ENCODE data around the gene C17orf67. TPM values are rescaled to one million over a fixed set of nuclear protein-coding genes. Genes with fewer than 3 reads are reported as not detected.

Gene C17orf67
- total and polyA plus RNA-seq, 10 of the 15 experiments (the other 5 are each of a cell fraction or from before 2014, with no cell fraction given): 0.24 to 3.3 (median 0.89) TPM

- Histone ChIP-seq H2AFZ (ENCODE audit: control insufficient read depth, low read depth, low read length) (no peak overlapping the region), H3K9ac (ENCODE audit: control insufficient read depth, insufficient read depth, low read length) (no peak overlapping the region), H3K27ac (ENCODE audit: control insufficient read depth, insufficient read depth) (no peak overlapping the region), H3K4me1 (ENCODE audit: control insufficient read depth, insufficient read depth, low read length) (no peaks in the 10 kb centered on the region), H3K9me3 (replicated peaks; ENCODE audit: control insufficient read depth, insufficient read depth, low read length) (no peaks in the 10 kb centered on the region), H3K36me3 (ENCODE audit: control insufficient read depth in 2 of 2, insufficient read depth in 2 of 2, low read length in 1 of 2) (no peaks in the 10 kb centered on the region), H3K79me2 (ENCODE audit: control insufficient read depth, insufficient read depth, low read length) (no peaks in the 10 kb centered on the region), H4K20me1 (ENCODE audit: control insufficient read depth, insufficient read depth) (no peaks in the 10 kb centered on the region), H3K4me3 (no peak overlapping the region), H3K27me3 (replicated peaks in 1 of 2; ENCODE audit: control insufficient read depth in 2 of 2, insufficient read depth in 2 of 2, low read length in 1 of 2) (no peaks in the 10 kb centered on the region; a peak in 1 of 4 replicates), H3K4me2 (ENCODE audit: control insufficient read depth, insufficient read depth) (no peak overlapping the region)
- intact Hi-C loops (cut with micrococcal nuclease; ENCODE audit: unreplicated experiment): no loop called here
- no peak for TF ChIP-seq E4F1 (IDR thresholded peaks at IDR 0.05; ENCODE audit: borderline replicate concordance, partially characterized antibody)
- no TSS peak for BruUV-seq (replicated peaks)
- FAIRE-seq: no peak
- no peak for ATAC-seq
- RAD21 ChIA-PET (ENCODE audit: unreplicated experiment): no interaction called here
- in situ Hi-C loops (cut with MboI): no loop called here
- CTCF ChIA-PET: no interaction called here
- DNase-seq (ENCODE audit: low read depth, low spot score): no peak
- 81% methylated on average over 4 of the region's 4 CpGs for WGBS (ENCODE audit: insufficient coverage, insufficient replicate concordance, low lambda C conversion rate, missing lambda C conversion rate)
- SMC1A ChIA-PET (ENCODE audit: uncharacterized antibody, unreplicated experiment): interaction anchor here (1.1 kb wide), 1 partner anchor 18 kb away, joined by 3 read pairs; no protein-coding TSS in a partner anchor
- POLR2A ChIA-PET: no interaction called here
Observed at GRCh38 chr17:56801459-56802178, 32.1 kb downstream of the C17orf67 start.

- ATAC-seq: peak; percentile 28
- Histone ChIP-seq H3K4me2 (ENCODE audit: control insufficient read depth, insufficient read depth) (no peak overlapping the region), H3K27ac (ENCODE audit: control insufficient read depth, insufficient read depth) (no peak overlapping the region), H3K4me1 (ENCODE audit: control insufficient read depth, insufficient read depth, low read length) (no peaks in the 10 kb centered on the region), H3K4me3 (no peak overlapping the region), H2AFZ (ENCODE audit: control insufficient read depth, low read depth, low read length) (no peak overlapping the region), H4K20me1 (ENCODE audit: control insufficient read depth, insufficient read depth) (no peaks in the 10 kb centered on the region), H3K27me3 (replicated peaks in 1 of 2; ENCODE audit: control insufficient read depth in 2 of 2, insufficient read depth in 2 of 2, low read length in 1 of 2) (no peaks in the 10 kb centered on the region; a peak in 1 of 4 replicates), H3K9ac (ENCODE audit: control insufficient read depth, insufficient read depth, low read length) (no peak overlapping the region), H3K79me2 (ENCODE audit: control insufficient read depth, insufficient read depth, low read length) (no peaks in the 10 kb centered on the region), H3K36me3 (ENCODE audit: control insufficient read depth in 2 of 2, insufficient read depth in 2 of 2, low read length in 1 of 2) (no peaks in the 10 kb centered on the region), H3K9me3 (replicated peaks; ENCODE audit: control insufficient read depth, insufficient read depth, low read length) (no peaks in the 10 kb centered on the region)
- no TSS peak for BruUV-seq (replicated peaks)
- intact Hi-C loops (cut with micrococcal nuclease; ENCODE audit: unreplicated experiment) (no loop called here), in situ Hi-C loops (cut with MboI) (no loop called here)
- RAD21 ChIA-PET (ENCODE audit: unreplicated experiment): no interaction called here
- SMC1A ChIA-PET (ENCODE audit: uncharacterized antibody, unreplicated experiment): interaction anchor here (0.6 to 0.8 kb wide), 2 partner anchors 21 to 1315 kb away, joined by 3 read pairs; no protein-coding TSS in a partner anchor
- 54% methylated on average over 4 of the region's 4 CpGs for WGBS (ENCODE audit: insufficient coverage, insufficient replicate concordance, low lambda C conversion rate, missing lambda C conversion rate)
- TF ChIP-seq SMC3 (IDR thresholded peaks at IDR 0.05; ENCODE audit: borderline replicate concordance, low read length) (no peak), PAX5 (IDR thresholded peaks at IDR 0.05; ENCODE audit: borderline replicate concordance, low read depth, low read length) (no peak), POLR2A (IDR thresholded peaks at IDR 0.05; ENCODE audit: low read depth, low read length) (no peak), IKZF1 (conservative IDR thresholded peaks at IDR 0.05) (no peak)
- FAIRE-seq: no peak
- POLR2A ChIA-PET: no interaction called here
- CTCF ChIA-PET: no interaction called here
- DNase-seq (ENCODE audit: low read depth, low spot score): no peak
Observed at GRCh38 chr17:56798916-56799315, 34.8 kb downstream of the C17orf67 start.
